Retinal pigment epithelial cell (primary cell): Measurements from ENCODE around the gene ARMC5.

Experiments used
- DNase-seq: peaks from one replicate; pipeline ENCODE4 v3.0.0-alpha.2; 2010; ENCODE audit warnings: low read depth
- H3K4me3 ChIP-seq: 2 replicates; pipeline ENCODE4 v1.5.1; 2011; ENCODE audit warnings: mild to moderate bottlenecking, low read length, control low read depth, moderate library complexity
- TF ChIP-seq, protein P1 (sequence below): conservative IDR thresholded peaks from 2 replicates; pipeline ENCODE4 v1.5.1; 2011; ENCODE audit warnings: low read depth, low read length, control low read depth, inconsistent platforms

Gene ARMC5

DNA sequence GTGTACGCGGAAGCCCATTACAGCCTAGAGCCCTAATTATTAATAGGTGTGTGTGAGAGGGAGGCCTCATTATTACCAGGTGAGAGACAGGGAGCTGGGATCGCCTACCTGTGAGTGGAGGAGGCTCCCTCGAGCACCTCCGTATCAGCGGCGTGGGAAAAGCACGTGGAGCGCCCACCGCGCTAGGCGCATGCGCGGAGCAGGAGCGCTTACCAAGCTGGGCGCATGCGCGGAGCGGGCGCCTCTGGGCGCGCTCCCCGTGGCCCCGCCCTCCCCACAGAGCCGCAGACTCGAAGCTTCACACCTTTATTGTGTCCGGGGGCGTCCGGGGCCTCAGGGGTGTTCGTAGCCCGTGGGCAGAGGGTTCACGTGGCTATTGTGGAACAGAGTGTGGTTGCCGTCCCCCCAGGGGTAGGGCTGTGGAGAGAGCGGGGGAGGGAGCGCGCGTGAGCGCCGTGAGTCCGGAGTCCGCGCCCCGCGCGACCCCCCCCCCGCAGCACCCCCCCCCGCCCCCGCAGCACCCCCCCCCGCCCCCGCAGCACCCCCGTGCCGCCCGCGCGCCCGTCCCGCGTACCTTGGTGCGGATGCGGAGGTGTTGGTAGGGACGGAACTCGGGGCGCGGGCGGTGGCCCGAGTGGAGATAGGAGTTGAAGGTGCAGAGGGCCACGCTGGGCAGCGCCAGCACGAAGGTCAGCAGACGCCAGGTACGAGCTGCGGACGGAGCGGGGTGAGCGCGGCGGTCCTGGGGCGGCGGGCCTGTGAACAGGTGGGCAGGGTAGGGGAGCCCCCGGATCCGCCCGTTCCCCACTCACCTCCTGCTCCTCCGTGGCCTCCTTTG lies 31.6 kb upstream of the ARMC5 start:
- H3K4me3 ChIP-seq = no peak overlapping the region
- TF ChIP-seq, protein P1, sequence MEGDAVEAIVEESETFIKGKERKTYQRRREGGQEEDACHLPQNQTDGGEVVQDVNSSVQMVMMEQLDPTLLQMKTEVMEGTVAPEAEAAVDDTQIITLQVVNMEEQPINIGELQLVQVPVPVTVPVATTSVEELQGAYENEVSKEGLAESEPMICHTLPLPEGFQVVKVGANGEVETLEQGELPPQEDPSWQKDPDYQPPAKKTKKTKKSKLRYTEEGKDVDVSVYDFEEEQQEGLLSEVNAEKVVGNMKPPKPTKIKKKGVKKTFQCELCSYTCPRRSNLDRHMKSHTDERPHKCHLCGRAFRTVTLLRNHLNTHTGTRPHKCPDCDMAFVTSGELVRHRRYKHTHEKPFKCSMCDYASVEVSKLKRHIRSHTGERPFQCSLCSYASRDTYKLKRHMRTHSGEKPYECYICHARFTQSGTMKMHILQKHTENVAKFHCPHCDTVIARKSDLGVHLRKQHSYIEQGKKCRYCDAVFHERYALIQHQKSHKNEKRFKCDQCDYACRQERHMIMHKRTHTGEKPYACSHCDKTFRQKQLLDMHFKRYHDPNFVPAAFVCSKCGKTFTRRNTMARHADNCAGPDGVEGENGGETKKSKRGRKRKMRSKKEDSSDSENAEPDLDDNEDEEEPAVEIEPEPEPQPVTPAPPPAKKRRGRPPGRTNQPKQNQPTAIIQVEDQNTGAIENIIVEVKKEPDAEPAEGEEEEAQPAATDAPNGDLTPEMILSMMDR = no peak
- DNase-seq = no peak

DNA sequence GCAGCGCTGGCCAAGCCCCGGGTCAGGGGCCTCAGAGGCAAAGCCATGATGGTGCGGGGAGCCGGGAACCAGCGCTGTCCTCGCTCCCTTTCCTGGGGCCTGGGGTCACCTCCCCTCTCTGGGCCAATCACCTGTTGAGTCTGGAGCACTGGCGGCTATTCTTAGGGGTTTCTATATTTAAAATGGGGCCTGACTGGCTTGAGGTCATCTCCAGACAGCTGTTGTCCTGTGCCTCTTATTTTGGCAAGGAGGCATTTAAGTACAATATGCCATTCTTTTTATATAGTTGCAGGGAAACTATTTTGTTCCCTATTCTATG lies 31.1 kb upstream of the ARMC5 start, which contains the start of gene COX6A2:
Gene COX6A2, minus strand, starts transcription at position 82 of the 319 bp plus-strand sequence. Its CDS starts 35 bp downstream, at position 47.
- no peak within 1 kb of the TSS for H3K4me3 ChIP-seq
- TF ChIP-seq, protein P1 = no peak

DNA sequence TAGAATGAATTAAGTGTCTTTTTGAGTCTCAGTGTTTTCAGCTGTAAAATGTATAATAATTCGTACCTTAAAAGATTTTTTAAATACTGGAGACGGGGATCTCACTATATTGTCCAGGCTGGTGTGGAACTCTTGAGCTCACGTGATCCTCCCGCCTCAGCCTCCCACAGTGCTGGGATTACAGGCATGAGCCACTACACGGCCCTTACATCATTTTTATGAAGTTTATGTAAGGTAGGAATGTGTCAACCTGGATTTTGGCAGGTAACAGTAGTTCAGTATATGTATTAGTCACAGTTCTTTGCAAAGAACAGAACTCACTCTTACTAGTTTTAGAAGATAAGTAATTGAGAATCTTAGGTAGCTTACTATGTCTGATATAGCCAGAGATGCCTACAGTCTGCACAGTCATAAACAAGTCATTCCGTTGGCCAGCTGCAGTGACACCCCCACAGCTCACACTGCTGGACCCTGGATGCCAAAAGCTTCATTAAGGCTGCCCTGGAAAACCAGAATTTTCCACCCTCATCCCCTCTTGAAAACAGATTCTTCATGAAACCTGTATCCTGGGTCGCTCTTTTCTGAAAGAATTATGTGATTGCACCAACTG lies 30.6 kb upstream of the ARMC5 start:
- H3K4me3 ChIP-seq = no peak overlapping the region
- TF ChIP-seq, protein P1 = no peak
- no peak for DNase-seq

More for the DNA sequence above, 31.1 kb upstream of the ARMC5 start, which contains the start of gene COX6A2:
- DNase-seq = no peak

DNA sequence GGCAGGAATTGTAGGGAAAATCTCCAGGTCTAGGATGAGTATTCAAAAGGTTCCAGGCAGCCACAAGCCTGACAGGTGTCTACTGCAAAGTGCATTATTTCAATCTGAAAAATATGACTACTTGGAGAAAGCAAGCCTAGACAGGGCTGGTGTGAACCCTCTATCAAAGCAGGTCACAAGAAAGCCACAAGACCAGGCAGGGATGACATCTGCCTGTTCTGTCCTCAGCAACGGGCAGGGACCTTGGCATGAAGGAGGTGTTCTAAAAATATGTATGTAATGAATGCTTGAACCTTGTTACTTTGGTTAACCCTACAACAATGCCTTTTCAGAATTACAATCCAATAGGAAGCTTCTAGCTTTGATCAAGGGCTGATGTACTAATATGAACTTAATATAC lies 30.0 kb upstream of the ARMC5 start:
- no peak for DNase-seq
- no peak overlapping the region for H3K4me3 ChIP-seq
- TF ChIP-seq, protein P1 = no peak

DNA sequence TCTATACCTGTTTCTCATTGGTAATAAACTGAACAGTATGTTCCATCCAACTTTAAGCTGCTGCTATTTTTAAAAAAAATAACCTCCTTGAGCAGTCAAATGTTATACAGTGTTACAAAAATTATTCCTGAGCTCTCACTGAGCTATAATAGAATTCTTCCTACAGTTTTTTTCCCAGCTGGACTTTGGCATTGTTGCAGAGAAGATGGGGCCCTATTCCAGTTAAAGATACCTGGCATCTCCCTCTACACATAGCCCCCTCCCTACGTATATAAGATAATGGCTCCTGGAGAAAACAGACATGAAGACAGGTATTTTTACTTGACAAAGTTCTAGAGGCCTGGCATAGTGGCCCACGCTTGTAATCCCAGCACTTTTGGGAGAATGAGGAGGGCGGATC lies 29.5 kb upstream of the ARMC5 start:
- DNase-seq = no peak
- H3K4me3 ChIP-seq = no peak overlapping the region
- TF ChIP-seq, protein P1 = no peak

DNA sequence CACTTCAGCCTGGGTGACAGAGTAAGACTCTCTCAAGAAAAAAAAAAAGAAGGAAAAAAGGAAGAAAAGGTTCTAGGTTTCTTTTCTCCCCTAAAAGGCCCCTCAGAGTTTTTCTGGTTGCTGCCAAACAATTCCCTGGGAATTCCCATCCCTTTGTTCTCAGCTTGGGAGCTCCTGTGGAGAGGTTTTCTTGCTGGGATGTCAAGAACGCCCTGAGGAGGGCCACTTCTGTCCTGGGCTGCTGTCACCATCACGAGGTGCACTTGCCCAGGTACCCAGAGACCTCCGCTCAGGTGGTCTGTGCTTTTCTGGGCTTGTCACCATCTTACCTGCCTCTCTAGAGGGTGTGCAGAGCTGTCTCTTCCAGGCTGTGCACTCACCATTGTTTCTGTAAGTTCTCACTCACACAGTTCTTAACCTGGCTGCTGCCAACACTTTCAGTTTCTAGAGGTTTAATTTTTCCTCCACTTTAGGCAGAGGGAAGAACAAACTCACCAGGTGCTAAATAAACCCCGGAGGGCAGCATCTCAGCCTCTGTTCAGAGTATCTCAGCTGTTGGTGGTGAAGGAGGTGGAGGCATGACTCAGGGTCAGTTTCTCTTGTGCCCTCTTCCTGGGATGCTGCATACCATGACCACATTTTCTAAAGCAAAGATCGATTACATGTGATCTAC lies 28.8 kb upstream of the ARMC5 start:
- DNase-seq = no peak
- TF ChIP-seq, protein P1 = no peak
- H3K4me3 ChIP-seq = no peak overlapping the region
